GM12891 (cell line): ENCODE measurements around the gene FHIT.

Source experiments
- POLR2A ChIP-seq: IDR thresholded peaks from 2 replicates; pipeline ENCODE4 v1.6.1; 2011; ENCODE audit warnings: low read depth, low read length, control low read depth
- POU2F2 ChIP-seq: IDR thresholded peaks from 2 replicates; pipeline ENCODE4 v1.6.1; 2011; ENCODE audit warnings: low read depth, mild to moderate bottlenecking, control low read depth, low read length, moderate library complexity

DNA sequence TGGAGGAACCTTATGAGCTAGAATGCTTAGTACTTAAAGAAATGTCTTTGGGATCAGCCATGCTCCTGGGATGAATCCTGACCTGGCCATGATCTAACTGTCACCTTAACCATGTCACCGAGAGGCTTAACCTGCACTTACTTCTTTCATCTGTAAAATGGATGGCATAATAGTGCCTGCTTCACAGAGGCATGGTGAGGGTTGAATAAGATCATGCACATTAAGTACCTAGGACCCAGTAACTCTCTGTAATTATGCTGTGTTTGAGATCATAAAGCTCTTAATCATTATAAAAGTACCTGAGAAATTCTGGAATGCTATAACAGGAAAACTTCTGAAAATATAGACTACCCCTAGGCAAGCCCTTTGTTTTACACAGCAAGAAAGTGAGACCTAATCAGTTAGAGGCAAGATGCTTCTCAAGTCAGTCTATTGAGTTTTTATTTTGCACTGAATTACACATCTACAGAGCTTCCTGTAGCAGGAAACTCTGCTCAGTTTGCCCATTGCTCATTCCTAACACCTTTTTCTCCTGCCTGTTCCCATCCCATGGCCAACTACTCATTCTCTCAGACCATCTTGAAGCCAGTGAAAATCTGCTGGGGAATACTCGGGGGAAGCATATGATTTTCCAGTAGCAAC lies 1185.9 kb downstream of the FHIT start:
- no peak for TF ChIP-seq POLR2A
- no peak for TF ChIP-seq POU2F2
